PFSK-1 (cell line): ENCODE data around the gene RIN3.

Experiments
- FOXP2 ChIP-seq: optimal IDR thresholded peaks from 2 replicates; pipeline ENCODE3; 2011; ENCODE audit warnings: borderline replicate concordance, control low read depth, inconsistent platforms; ENCODE audit not compliant: insufficient read depth; ENCODE audit errors: extremely low read length, extremely low read depth
- POLR2AphosphoS5 ChIP-seq: IDR thresholded peaks from 2 replicates; pipeline ENCODE4 v1.6.1; 2012; ENCODE audit warnings: low read depth, mild to moderate bottlenecking, control low read depth, low read length, moderate library complexity
- REST ChIP-seq, 2 experiments: IDR thresholded peaks; 2 replicates each; pipeline versions ENCODE4 v1.6.1 to v1.8.0; 2011 to 2012; ENCODE audit warnings: low read depth in 2 of 2, low read length in 2 of 2, control low read depth in 1 of 2, inconsistent platforms in 1 of 2, mild to moderate bottlenecking in 1 of 2, moderate library complexity in 1 of 2; ENCODE audit not compliant: insufficient read depth in 1 of 2
- SIN3A ChIP-seq: IDR thresholded peaks from 2 replicates; pipeline ENCODE4 v1.6.1; 2012; ENCODE audit warnings: mild to moderate bottlenecking, low read length, moderate library complexity, borderline replicate concordance; ENCODE audit not compliant: insufficient read depth
- TAF1 ChIP-seq: IDR thresholded peaks from 2 replicates; pipeline ENCODE4 v1.6.1; 2012; ENCODE audit warnings: low read length, control low read depth, borderline replicate concordance; ENCODE audit not compliant: insufficient read depth

Gene RIN3

DNA sequence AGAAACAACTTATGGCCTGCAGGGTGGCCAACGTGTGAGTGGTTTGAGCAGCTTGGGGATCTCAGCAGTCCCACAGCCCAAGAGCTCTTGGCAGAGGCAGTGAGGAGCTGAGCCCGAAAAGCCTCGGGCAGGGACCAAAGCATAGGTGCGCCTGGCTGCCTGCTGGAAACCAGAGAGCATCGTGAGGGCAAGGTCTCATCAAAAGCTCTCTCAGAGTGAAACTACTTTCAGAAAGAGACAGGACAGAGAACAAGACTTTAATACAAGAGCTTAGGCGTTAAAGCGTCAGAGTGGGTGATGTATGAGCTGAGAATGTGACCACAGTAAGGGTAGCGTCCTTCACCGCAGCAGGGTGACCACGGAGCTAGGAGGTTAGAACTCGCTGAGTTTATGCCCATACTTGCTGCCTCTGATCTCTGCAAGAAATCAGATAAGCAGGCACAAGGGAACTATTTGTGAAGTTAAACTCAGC, 204.0 kb downstream of the RIN3 start:
- TF ChIP-seq REST (IDR thresholded peaks at IDR 0.05; ENCODE audit: insufficient read depth in 1 of 2, low read depth in 2 of 2, low read length in 2 of 2) (no peak), SIN3A (no peak), FOXP2 (no peak)

DNA sequence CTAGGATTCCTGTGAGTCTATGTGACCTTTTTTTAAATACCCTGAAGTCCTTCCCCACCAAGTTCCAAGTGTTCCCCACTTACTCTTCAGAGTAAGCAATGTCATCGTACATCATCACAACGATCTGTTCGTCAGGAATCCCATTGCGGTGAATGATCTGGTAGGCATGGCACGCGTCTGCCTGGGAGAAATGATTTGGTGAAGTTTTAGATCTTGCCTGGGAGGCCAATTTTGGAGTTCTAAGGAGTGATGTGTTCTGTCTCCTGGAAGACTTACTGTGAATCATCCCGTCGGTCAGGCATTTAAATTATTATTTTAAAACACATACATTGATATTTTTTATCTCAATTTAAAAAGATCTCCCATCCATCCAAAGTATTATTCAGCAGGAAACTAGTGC, 205.1 kb downstream of the RIN3 start:
- TF ChIP-seq FOXP2 (no peak), REST (IDR thresholded peaks at IDR 0.05; ENCODE audit: insufficient read depth in 1 of 2, low read depth in 2 of 2, low read length in 2 of 2) (no peak), SIN3A (no peak), POLR2AphosphoS5 (no peak), TAF1 (no peak)

DNA sequence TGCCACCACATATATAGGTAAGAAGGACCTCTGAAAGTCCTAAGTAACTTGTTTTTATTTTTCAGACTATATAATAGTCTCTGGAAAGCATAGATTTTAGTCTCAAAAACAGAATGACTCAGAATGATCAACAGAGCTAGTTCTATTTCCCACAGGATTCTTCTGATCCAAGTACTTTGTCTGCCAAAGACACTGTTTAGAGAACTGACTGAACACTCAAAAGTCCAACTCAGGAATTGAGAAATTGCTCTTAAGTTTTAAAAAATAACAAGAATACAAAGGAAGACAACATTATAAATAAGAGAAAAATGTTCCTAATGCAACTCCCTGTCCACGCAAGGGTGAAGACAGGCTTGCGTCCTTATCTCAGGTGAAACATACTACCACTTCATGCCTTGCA, 205.8 kb downstream of the RIN3 start:
- no peak for TF ChIP-seq FOXP2

GRCh38 chr14:92719890-92720323, 206.3 kb downstream of the RIN3 start:
- TF ChIP-seq TAF1 (no peak), SIN3A (no peak), FOXP2 (no peak), POLR2AphosphoS5 (no peak), REST (IDR thresholded peaks at IDR 0.05; ENCODE audit: insufficient read depth in 1 of 2, low read depth in 2 of 2, low read length in 2 of 2) (no peak)

GRCh38 chr14:92724516-92725340, 211.1 kb downstream of the RIN3 start:
- TF ChIP-seq TAF1 (no peak), SIN3A (no peak), POLR2AphosphoS5 (no peak), REST (IDR thresholded peaks at IDR 0.05; ENCODE audit: insufficient read depth in 1 of 2, low read depth in 2 of 2, low read length in 2 of 2) (no peak), FOXP2 (no peak)
